ENCODE measurements around the gene FAIM2. TPM values are rescaled to one million over a fixed set of nuclear protein-coding genes. Genes with fewer than 3 reads are reported as not detected.
A peak's percentile ranks its signal among the peaks of the same experiment; 100 is the strongest.

The FAIM2 gene
- total RNA-seq, 3 donors from 2014 or later, result 0.67 to 12.9 (median 2.5) TPM

GRCh38 chr12:49889361-49890095 is 14.2 kb downstream of the FAIM2 start:
- DNase-seq (no peak), ATAC-seq (no peak)
- intact Hi-C loops (cut with DNase I, micrococcal nuclease), result no loop called here
- no peaks in the 10 kb centered on the region for H3K9me3 ChIP-seq
- H3K4me1 ChIP-seq (ENCODE audit: low read depth), result peaks cover 5% of the 10 kb centered on the region
- no peaks in the 10 kb centered on the region for H3K36me3 ChIP-seq (ENCODE audit: low read depth)
- no peak overlapping the region for H3K4me3 ChIP-seq
- no peak for TF ChIP-seq CTCF (IDR thresholded peaks at IDR 0.05)

DNA sequence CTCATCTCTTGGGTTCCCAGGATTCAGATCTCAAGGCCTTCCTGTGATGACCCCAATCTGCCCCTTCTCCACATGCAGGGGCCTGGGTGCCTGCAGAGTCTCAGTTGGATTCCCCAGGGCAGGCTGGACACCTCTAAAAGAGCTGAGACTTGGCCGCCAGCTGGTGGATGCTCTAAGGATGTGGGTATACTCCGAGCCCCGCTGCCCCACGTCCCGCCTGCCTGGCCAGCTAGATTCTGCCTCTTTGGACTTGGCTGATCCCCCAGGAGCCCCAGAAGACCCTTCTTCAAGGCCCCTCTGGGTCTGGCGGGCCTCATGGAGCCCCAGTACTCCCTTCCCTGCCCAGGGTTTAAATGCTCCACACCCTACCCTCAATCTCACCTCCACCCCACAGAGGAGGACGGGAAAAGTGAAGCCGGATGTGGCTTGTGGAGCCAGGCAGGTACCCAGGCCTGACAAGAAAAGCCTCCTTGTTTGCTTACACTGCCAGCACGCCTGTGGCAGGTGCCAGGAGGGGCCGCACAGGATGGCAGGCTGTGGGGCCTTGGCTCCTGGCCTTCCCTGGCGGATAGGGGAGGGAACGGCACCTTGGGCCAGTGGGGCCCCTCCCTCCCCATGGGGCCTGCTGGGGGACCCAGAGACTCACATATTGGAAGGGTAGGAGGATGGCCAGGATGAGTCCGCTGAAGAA is 15.1 kb downstream of the FAIM2 start:
- no peaks in the 10 kb centered on the region for H3K9me3 ChIP-seq
- no peak for TF ChIP-seq CTCF (IDR thresholded peaks at IDR 0.05)
- intact Hi-C loops (cut with DNase I, micrococcal nuclease), result no loop called here
- H3K4me1 ChIP-seq (ENCODE audit: low read depth), result peaks cover 5% of the 10 kb centered on the region
- ATAC-seq (peak; percentile 69), DNase-seq (peak in 2 of 3 donors; percentile 47 to 70)
- H3K4me3 ChIP-seq, result no peak overlapping the region
- no peaks in the 10 kb centered on the region for H3K36me3 ChIP-seq (ENCODE audit: low read depth)

DNA sequence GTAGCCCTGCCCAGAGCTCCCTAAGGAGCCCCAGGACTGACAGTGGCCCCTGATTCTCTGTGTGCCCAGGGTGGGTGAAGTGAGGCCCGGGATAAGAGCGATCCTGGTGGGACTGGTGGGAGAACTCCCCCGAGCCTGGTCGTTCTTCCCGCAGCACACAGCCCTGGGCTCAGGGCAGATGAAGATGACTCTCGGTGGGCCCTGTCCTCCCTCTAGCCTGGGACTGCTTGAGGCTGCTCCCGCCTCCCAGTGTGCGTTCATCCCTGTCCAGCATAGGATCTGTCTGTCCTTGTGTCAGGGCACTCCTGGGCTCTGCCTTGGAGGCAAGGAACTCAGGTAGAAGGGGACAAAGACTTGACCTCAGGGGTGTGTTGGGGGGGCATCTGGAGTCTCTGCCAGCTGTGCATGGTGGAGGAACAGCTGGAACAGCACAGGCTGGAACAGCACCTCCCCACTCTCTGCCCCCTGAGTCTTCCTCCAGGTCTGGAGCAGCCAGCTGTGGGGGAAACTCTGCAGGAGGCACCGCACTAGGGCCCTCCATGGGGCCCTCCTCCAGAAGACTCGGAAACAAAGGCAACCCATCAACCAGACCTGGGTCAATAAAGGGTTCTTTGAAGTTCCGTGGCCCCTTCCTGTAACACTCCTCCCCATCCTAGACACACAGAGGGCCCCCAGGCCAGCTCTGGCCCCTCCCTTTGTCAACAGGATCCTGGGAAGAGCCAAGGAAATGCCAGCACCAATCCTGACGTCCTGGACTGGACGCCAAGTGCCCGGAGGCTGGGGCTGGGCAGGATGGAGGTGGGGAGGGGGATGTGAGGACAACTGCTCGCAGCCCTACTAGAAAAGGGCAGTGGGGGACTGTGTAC is 15.9 kb downstream of the FAIM2 start:
- no peak for TF ChIP-seq CTCF (IDR thresholded peaks at IDR 0.05)
- Histone ChIP-seq H3K36me3 (ENCODE audit: low read depth) (no peaks in the 10 kb centered on the region), H3K4me3 (no peak overlapping the region), H3K4me1 (ENCODE audit: low read depth) (peaks cover 5% of the 10 kb centered on the region), H3K9me3 (no peaks in the 10 kb centered on the region)
- DNase-seq (peak in 1 of 3 donors; percentile 56), ATAC-seq (peak; percentile 56)
- intact Hi-C loops (cut with DNase I, micrococcal nuclease), result no loop called here

DNA sequence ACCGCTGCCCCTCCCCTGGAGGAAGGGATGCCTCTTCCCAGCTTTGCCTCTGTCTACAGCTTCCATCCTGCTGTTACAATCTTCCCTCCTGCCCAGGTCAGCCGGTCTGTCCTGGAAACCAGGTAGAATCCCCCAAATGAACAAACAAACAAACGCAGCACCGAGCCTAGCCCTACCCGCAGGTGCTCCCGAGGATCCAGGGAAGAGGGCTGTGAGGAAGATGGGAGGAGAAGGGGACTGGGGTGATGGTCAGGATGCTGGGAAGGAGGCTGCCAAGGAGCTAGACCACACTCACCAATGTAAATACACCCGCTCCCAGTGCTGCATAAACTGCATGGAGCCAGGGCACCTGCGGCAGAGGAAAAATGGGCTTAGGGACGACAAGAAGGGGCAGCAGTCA is 16.6 kb downstream of the FAIM2 start:
- intact Hi-C loops (cut with DNase I, micrococcal nuclease), result no loop called here
- DNase-seq, result no peak
- TF ChIP-seq CTCF (IDR thresholded peaks at IDR 0.05), result no peak
- Histone ChIP-seq H3K36me3 (ENCODE audit: low read depth) (no peaks in the 10 kb centered on the region), H3K9me3 (no peaks in the 10 kb centered on the region), H3K4me1 (ENCODE audit: low read depth) (peaks cover 5% of the 10 kb centered on the region), H3K4me3 (no peak overlapping the region)
- no peak for ATAC-seq

- Histone ChIP-seq H3K36me3 (ENCODE audit: low read depth) (no peaks in the 10 kb centered on the region), H3K4me3 (no peak overlapping the region), H3K9me3 (no peaks in the 10 kb centered on the region), H3K4me1 (ENCODE audit: low read depth) (no peaks in the 10 kb centered on the region)
- intact Hi-C loops (cut with DNase I, micrococcal nuclease), result no loop called here
- DNase-seq (no peak), ATAC-seq (no peak)
- TF ChIP-seq CTCF (IDR thresholded peaks at IDR 0.05), result no peak
Observed at GRCh38 chr12:49885663-49886461, 17.8 kb downstream of the FAIM2 start.

All from mucosa of descending colon (tissue), 3 donors.